ENCODE measurements around the gene CCDC174.

DNA sequence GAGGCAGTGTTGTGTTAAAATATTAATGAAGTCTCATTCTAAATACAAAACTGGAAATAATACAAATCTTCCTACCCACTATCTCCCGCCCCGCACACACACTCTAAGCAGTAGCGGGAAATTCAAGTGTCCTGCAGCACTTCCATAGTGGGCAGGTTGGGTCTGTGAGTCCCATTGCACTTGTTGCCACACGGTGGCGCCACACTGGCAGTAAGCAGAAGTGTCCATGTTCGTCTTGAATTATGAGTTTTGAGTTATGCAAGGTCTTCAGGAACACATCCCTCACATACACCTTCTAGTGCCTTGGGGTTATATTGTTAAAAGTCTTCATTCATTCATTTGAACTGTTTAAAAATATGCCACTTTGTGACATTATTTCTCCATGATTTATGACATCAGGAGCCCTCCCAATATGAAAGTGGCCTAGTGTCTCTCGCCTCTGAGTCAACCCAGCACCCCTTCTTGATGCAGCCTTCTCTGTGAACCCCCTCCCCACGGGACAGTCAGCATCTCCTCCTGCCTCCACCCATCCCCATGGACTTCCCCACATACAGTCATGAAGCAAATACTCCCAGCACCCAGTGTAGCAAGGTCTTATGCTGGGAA lies 17.6 kb upstream of the CCDC174 start:
- TF ChIP-seq, protein P1, sequence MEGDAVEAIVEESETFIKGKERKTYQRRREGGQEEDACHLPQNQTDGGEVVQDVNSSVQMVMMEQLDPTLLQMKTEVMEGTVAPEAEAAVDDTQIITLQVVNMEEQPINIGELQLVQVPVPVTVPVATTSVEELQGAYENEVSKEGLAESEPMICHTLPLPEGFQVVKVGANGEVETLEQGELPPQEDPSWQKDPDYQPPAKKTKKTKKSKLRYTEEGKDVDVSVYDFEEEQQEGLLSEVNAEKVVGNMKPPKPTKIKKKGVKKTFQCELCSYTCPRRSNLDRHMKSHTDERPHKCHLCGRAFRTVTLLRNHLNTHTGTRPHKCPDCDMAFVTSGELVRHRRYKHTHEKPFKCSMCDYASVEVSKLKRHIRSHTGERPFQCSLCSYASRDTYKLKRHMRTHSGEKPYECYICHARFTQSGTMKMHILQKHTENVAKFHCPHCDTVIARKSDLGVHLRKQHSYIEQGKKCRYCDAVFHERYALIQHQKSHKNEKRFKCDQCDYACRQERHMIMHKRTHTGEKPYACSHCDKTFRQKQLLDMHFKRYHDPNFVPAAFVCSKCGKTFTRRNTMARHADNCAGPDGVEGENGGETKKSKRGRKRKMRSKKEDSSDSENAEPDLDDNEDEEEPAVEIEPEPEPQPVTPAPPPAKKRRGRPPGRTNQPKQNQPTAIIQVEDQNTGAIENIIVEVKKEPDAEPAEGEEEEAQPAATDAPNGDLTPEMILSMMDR (IDR thresholded peaks at IDR 0.05), result peak; percentile 83
- TF ChIP-seq ZNF263 (CRISPR knock-in tag; IDR thresholded peaks at IDR 0.05; ENCODE audit: low read depth) (no peak), RELA (CRISPR knock-in tag; IDR thresholded peaks at IDR 0.05; ENCODE audit: borderline replicate concordance) (no peak), CREB1 (CRISPR knock-in tag; IDR thresholded peaks at IDR 0.05) (no peak)
- TF ChIP-seq, protein P2, sequence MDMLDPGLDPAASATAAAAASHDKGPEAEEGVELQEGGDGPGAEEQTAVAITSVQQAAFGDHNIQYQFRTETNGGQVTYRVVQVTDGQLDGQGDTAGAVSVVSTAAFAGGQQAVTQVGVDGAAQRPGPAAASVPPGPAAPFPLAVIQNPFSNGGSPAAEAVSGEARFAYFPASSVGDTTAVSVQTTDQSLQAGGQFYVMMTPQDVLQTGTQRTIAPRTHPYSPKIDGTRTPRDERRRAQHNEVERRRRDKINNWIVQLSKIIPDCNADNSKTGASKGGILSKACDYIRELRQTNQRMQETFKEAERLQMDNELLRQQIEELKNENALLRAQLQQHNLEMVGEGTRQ (CRISPR knock-in tag; IDR thresholded peaks at IDR 0.05), result no peak
